GM12878 (cell line): ENCODE results near the gene FAM216A. TPM values are rescaled to one million over a fixed set of nuclear protein-coding genes. Genes with fewer than 3 reads are reported as not detected.

Experiments
- ATAC-seq: fragments of 200-7000 bp; cut with Tn5 transposase; 3 replicates; pipeline ENCODE4 v1.9.1; 2020; ENCODE audit warnings: mild to moderate bottlenecking, moderate library complexity
- BruUV-seq: library from RNA; stranded (reverse); fragments of 400-500 nt; replicated peaks from 2 replicates; lab custom pipeline; 2021; lab: Mats Ljungman, UMichigan
- CTCF ChIA-PET: fragments of 300-600 bp; sonication (Branson Sonifier 250); formaldehyde crosslinking; extraction: SDS; loops from one replicate; lab custom pipeline; 2021; ENCODE audit warnings: inconsistent platforms; lab: Yijun Ruan, JAX
- POLR2A ChIA-PET: fragments of 350-600 bp; formaldehyde crosslinking; extraction: SDS; loops from one replicate; lab custom pipeline; 2021; ENCODE audit warnings: inconsistent platforms; lab: Charles Lee
- RAD21 ChIA-PET: fragments of 300-600 bp; sonication (Branson Sonifier 250); formaldehyde crosslinking; loops from one replicate; lab custom pipeline; 2023; ENCODE audit warnings: antibody characterized with exemption; ENCODE audit not compliant: unreplicated experiment; lab: Charles Lee
- SMC1A ChIA-PET: fragments of 300-600 bp; sonication (Branson Sonifier 250); formaldehyde crosslinking; loops from one replicate; lab custom pipeline; 2023; ENCODE audit not compliant: unreplicated experiment, uncharacterized antibody; lab: Charles Lee
- DNase-seq: peaks from one replicate; pipeline ENCODE4 v3.0.0-alpha.2; 2011; ENCODE audit warnings: low read depth, low spot score
- FAIRE-seq: peaks from 3 replicates; lab custom pipeline; 2011; peaks lifted over from hg19 to GRCh38; lab: Jason Lieb, UNC
- H2AFZ ChIP-seq: 2 replicates; pipeline ENCODE4 v1.6.0; 2011; ENCODE audit warnings: low read depth, low read length, control low read depth; ENCODE audit not compliant: control insufficient read depth
- H3K27ac ChIP-seq: 2 replicates; pipeline ENCODE4 v1.5.1; 2011; ENCODE audit warnings: control low read depth; ENCODE audit not compliant: control insufficient read depth, insufficient read depth
- H3K27me3 ChIP-seq, 2 experiments: replicated peaks in 1 of 2; 2 replicates each; pipeline versions ENCODE4 v1.6.0 to v1.6.1; 2011; ENCODE audit warnings: low read length in 1 of 2; ENCODE audit not compliant: control insufficient read depth in 2 of 2, insufficient read depth in 2 of 2
- H3K36me3 ChIP-seq, 2 experiments: 2 replicates each; pipeline ENCODE4 v1.5.1; 2011; ENCODE audit warnings: low read length in 1 of 2; ENCODE audit not compliant: control insufficient read depth in 2 of 2, insufficient read depth in 2 of 2
- H3K4me1 ChIP-seq: 2 replicates; pipeline ENCODE4 v1.6.1; 2011; ENCODE audit warnings: mild to moderate bottlenecking, low read length, moderate library complexity, mixed read lengths; ENCODE audit not compliant: control insufficient read depth, insufficient read depth
- H3K4me2 ChIP-seq: 2 replicates; pipeline ENCODE4 v1.6.0; 2011; ENCODE audit warnings: control low read depth; ENCODE audit not compliant: control insufficient read depth, insufficient read depth
- H3K4me3 ChIP-seq: fragments of 200-600 bp; sonication (generic); 2 replicates; pipeline ENCODE4 v1.5.1; 2016
- H3K79me2 ChIP-seq: 2 replicates; pipeline ENCODE4 v1.6.0; 2011; ENCODE audit warnings: low read length; ENCODE audit not compliant: control insufficient read depth, insufficient read depth
- H3K9ac ChIP-seq: 2 replicates; pipeline ENCODE4 v1.8.0; 2011; ENCODE audit warnings: low read length, control low read depth, mixed read lengths; ENCODE audit not compliant: control insufficient read depth, insufficient read depth
- H3K9me3 ChIP-seq: replicated peaks from 3 replicates; pipeline ENCODE4 v1.5.1; 2011; ENCODE audit warnings: mild to moderate bottlenecking, low read length; ENCODE audit not compliant: control insufficient read depth, insufficient read depth
- H4K20me1 ChIP-seq: 2 replicates; pipeline ENCODE4 v1.6.0; 2011; ENCODE audit not compliant: control insufficient read depth, insufficient read depth
- HDAC6 ChIP-seq: fragments of 200-600 bp; sonication (generic); IDR thresholded peaks from one replicate; pipeline ENCODE4 v1.8.0; 2017; ENCODE audit warnings: antibody characterized with exemption; ENCODE audit not compliant: unreplicated experiment
- MTA2 ChIP-seq: fragments of 450-650 bp; IDR thresholded peaks from 2 replicates; pipeline ENCODE4 v1.6.1; 2016; ENCODE audit warnings: low read depth, mild to moderate bottlenecking, moderate library complexity
- MYC ChIP-seq: IDR thresholded peaks from 2 replicates; pipeline ENCODE4 v1.6.1; 2011; ENCODE audit warnings: mild to moderate bottlenecking, low read length, moderate library complexity, inconsistent platforms; ENCODE audit not compliant: insufficient read depth, insufficient replicate concordance, insufficient read length, severe bottlenecking
- NR2C1 ChIP-seq: fragments of 450-650 bp; IDR thresholded peaks from 2 replicates; pipeline ENCODE4 v1.6.1; 2017; ENCODE audit warnings: antibody characterized with exemption, mild to moderate bottlenecking, moderate library complexity
- POLR2AphosphoS5 ChIP-seq: IDR thresholded peaks from 2 replicates; pipeline ENCODE4 v1.6.1; 2011; ENCODE audit warnings: mild to moderate bottlenecking, low read length, inconsistent platforms
- RAD51 ChIP-seq: fragments of 450-650 bp; IDR thresholded peaks from 2 replicates; pipeline ENCODE4 v1.6.1; 2016; ENCODE audit warnings: moderate library complexity, mild to moderate bottlenecking, inconsistent platforms
- RBBP5 ChIP-seq: fragments of 200-600 bp; sonication (generic); conservative IDR thresholded peaks from 2 replicates; pipeline ENCODE4 v1.6.1; 2016
- ZBTB33 ChIP-seq: fragments of 450-650 bp; IDR thresholded peaks from 2 replicates; pipeline ENCODE4 v1.6.1; 2017; ENCODE audit warnings: mild to moderate bottlenecking
- ZZZ3 ChIP-seq: IDR thresholded peaks from 2 replicates; pipeline ENCODE4 v1.6.1; 2011; ENCODE audit warnings: low read depth; ENCODE audit not compliant: control insufficient read depth, insufficient read length
- WGBS: methylation state at CpG from one replicate; pipeline ENCODE4 v1.1.6; 2016; ENCODE audit warnings: low lambda C conversion rate; ENCODE audit not compliant: insufficient replicate concordance, insufficient coverage; ENCODE audit errors: missing lambda C conversion rate; 5-methylcytosine and 5-hydroxymethylcytosine counted together
- in situ Hi-C: fragments of 300-500 bp; cut with MboI; formaldehyde crosslinking; loops from 9 replicates; pipeline ENCODE4 v1.14.3; 2018; ENCODE audit warnings: mixed read lengths
- intact Hi-C: fragments of 100-400 bp; cut with micrococcal nuclease; formaldehyde crosslinking; loops from one replicate; pipeline ENCODE4 v1.14.2; 2022; ENCODE audit not compliant: unreplicated experiment
- polyA plus RNA-seq, 11 experiments: library from polyadenylated mRNA; depleted of rRNA in 4 of 11; unstranded in 6 of 11; stranded (reverse) in 5 of 11; fragments of >200 nt; fragmentation: Nextera tagmentation in 4 of 11; fragmentation: Illumina TruSeq in 1 of 11; extraction: Ambion mirVana in 4 of 11; extraction: Trizol in 1 of 11; gene quantifications; 1 replicate in 1 of 11; 2 replicates in 10 of 11; pipeline versions ENCODE4 v1.2.1 to v1.2.3, GENCODE V29; 2011 to 2016; ENCODE audit warnings: inconsistent platforms in 2 of 11, missing spikeins in 2 of 11, low read depth in 1 of 11
- total RNA-seq, 4 experiments: library from RNA; depleted of rRNA in 3 of 4; stranded (reverse); fragments of >200 nt in 3 of 4; fragmentation: Illumina TruSeq in 1 of 4; extraction: Trizol in 1 of 4; gene quantifications; 2 replicates each; pipeline versions ENCODE4 v1.2.1 to v1.2.3, GENCODE V29; 2013 to 2021

Gene FAM216A
- total and polyA plus RNA-seq, 10 of the 15 experiments (the other 5 are each of a cell fraction or from before 2014, with no cell fraction given): 15.0 to 48.3 (median 35.0) TPM

GRCh38 chr12:110421159-110421661, 47.4 kb upstream of the FAM216A start:
- H3K4me3 ChIP-seq: no peak overlapping the region
- no peak overlapping the region for H2AFZ ChIP-seq
- H3K4me2 ChIP-seq: no peak overlapping the region
- TF ChIP-seq ZZZ3 (no peak), POLR2AphosphoS5 (no peak), MTA2 (no peak), RAD51 (no peak), NR2C1 (no peak), MYC (no peak), ZBTB33 (no peak), HDAC6 (no peak), RBBP5 (no peak)
- FAIRE-seq (no peak), ATAC-seq (no peak), DNase-seq (no peak)
- intact Hi-C loops: no loop called here
- 22% methylated on average over 3 of the region's 3 CpGs for WGBS
- H4K20me1 ChIP-seq: no peaks in the 10 kb centered on the region
- BruUV-seq: no TSS peak
- ChIA-PET CTCF (interaction anchor here (1.0 to 3.4 kb wide), 4 partner anchors 10 to 324 kb away, joined by 3 to 21 read pairs (median 4); no protein-coding TSS in a partner anchor), POLR2A (no interaction called here), RAD21 (interaction anchor here (1.3 kb wide), 1 partner anchor 65 kb away, joined by 3 read pairs; no protein-coding TSS in a partner anchor), SMC1A (interaction anchor here (1.1 to 1.5 kb wide), 5 partner anchors 10 to 317 kb away, joined by 3 to 5 read pairs (median 4); no protein-coding TSS in a partner anchor)
- H3K79me2 ChIP-seq: no peaks in the 10 kb centered on the region
- no peaks in the 10 kb centered on the region for H3K9me3 ChIP-seq
- H3K4me1 ChIP-seq: no peaks in the 10 kb centered on the region
- no peaks in the 10 kb centered on the region for H3K36me3 ChIP-seq
- no peak overlapping the region for H3K27ac ChIP-seq
- no peak overlapping the region for H3K9ac ChIP-seq
- in situ Hi-C loops: no loop called here
- H3K27me3 ChIP-seq: no peaks in the 10 kb centered on the region
